UCSD-AML1 (cell line): ENCODE results near the gene PDGFRA.
"Not testable (repeated sequence)": the region's sequence is repeated elsewhere in the genome, so short reads cannot be mapped to it uniquely, and the experiment has no call there.

Source experiments
- DNase-seq: peaks from one replicate; lab custom pipeline; 2025; ENCODE audit not compliant: unreplicated experiment; lab: John Stamatoyannopoulos, UW

The PDGFRA gene

DNA sequence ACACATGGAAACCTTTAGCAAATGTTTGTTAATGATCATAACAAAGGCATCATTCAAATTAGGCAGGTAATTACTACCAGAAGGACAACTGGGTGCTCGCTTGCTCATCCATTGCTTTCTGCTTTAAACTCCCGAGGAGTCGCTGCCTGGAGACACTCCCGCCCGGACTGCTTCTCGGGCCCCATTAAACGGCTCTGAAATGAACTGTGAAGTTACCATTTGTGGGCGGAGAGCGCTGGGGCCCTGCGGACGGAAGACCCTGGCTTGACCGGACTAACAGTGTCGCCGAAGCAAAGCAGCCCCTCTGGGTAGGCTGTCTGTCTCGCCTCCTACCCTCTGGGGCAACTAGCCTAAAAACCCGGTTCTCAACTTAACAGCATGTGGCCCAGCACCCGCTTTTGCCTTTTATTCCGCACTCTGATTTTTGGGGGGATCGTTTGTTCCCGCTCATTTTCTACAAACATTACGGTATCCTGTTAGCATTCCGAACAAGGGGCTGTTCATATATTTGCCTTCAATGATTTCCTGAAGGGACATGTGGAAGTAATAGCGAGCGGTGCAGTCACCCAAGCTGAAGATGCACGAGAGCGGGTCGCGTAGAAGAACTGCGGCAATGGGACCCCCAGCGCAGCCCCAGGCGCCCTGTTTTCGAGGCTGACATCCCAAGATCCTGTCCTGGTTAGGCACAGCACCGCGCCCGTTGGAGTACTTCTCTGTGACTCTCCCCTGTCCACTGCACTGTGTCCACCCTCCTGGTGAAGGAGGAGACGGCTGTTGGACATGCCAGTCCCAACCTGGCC, 1.6 kb upstream of the PDGFRA start:
- DNase-seq, result no peak

DNA sequence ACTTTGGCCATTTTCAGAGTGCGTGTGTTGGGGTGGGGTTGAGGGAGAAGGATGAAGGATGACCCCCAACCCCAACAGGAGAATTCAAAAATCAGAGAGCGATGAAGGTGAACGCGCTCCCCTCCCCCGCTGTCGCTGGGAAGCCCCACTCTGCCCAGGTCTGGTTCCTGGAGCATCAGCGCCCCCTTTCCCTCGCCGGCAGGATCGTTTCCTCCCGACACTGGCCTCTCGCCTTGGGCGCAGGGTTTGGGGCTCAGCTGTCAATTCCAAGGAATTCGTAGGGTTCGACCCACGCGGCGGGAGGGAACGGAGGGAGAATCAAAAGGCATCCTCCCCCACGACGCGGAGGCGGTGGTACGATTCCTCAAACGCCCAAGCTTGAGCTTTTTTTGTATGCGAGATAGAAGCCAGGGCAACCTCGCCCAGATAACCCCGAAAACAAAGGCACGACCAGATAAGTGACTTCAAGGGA, 1.0 kb upstream of the PDGFRA start:
- peak; percentile 45 for DNase-seq

DNA sequence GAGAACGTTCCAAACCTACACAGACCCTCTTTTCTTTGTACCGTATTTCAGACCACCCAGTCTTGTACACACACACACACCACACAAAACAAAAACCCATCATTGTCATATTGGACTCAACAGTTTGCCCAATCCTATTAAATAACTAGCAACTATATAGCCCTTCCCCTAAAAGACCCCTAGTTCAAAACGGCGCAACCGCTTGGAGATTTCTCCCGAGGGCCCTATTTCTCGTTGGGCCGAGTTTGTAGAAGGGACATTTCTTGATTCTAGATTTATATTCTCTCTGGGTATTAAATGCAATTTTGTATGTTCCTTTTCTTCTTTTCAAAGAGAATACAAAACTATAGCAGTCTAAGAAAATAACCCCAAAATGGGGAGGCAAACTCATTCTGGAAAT, 547 bp upstream of the PDGFRA start:
- DNase-seq, result no peak

DNA sequence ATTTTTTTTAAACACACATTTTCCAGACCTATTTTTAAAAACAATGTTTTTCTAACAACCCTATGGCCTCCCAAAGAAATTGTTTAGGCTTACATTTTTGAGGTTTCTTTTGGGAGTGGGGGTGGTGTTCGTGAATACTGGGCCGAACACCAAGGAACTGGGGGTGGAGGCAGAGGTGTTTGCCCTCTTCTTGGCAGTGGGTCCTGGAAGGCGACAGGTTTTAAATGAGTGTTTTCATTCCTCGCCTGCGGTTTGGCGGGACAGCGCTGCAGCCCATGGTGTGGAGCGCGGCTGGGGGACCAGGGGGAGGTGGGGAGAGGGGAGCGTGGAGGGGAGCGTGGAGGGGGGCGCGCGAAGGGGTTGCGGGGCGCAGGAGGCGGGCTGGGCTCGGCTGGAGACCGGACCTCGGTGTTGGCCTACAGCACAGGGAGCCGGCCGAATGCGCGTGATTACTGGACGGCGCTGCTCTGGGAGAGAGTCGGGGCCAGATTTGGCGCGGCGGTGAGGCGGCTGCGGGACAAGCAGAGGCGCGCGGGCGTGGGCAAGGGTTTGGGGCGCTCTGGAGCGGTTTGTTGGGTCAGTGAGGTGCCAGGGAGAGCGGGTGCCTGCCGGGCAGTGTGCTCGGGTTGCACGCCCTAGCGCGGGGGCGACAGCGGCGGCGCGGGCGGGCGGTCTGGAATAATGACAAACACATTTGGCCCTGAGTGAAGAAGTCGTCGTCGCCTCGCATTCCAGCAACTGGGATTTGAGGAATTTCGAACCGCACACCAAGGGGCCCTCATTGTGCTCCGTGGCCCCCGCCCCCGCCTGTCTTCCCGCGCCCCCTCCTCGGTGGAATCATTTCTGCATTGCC, 764 bp downstream of the PDGFRA start:
- no peak for DNase-seq

DNA sequence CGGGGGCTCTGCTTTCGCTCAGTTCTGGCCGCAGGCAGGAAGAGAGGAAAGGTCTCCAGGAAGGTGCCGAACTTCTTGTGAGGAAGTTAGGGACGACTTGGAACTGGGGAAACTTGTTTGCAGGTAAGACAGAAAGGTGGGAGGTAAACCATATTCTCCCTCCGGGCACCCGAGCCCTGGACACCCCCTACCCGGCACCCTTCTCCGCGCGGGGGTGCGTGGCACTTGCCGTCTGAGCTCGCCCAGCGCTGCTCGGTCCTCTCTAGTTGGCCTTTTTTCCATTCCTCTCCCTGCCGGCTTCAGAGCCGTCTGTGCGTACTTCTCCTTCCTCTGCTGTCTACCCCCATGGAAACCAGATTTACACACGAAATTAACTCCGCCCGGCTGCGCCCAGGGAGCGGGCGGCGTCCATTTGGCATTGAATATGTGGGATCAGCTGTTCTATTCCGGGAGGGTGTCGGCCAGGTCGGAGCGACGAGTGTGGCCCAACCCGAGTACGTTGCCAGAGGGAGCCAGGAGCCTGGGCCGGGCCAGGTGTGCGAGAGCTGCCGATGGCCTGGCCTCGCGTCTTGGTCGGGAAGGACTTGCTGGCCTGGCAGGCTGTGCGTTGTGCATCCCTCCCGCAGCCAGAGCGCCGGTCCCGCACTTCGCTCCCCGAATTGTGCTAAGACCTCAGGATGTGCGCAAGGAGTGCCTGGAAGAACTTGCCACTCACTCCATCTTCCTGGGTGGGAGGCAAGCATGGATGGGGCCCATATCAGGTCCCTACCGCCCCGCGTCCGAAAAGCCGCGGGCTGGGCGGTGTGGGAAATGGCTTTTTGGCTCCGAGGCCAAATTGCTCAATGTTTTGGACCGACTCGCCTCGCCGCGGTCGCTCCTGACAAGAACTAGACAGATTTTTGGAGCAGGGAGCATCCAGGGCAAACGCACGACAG, 1.7 kb downstream of the PDGFRA start:
- no peak for DNase-seq

DNA sequence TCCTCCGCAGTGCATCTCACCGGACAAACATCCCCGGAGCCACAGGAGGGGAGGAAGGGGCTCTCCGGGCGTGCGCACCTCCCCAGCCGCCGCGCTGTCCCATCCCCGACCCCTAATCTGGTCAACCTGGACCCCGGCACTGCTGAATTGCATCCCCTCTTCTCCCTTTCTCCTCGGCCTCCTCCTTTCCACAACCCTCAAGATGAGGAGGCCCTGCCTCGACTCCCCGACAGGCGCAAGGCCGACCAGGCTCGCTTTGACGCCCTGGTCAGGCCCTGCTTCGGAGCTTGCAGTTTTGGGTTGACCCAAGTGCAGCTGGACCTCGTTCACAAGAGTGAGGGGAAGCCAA, 2.3 kb downstream of the PDGFRA start:
- DNase-seq, result no peak

DNA sequence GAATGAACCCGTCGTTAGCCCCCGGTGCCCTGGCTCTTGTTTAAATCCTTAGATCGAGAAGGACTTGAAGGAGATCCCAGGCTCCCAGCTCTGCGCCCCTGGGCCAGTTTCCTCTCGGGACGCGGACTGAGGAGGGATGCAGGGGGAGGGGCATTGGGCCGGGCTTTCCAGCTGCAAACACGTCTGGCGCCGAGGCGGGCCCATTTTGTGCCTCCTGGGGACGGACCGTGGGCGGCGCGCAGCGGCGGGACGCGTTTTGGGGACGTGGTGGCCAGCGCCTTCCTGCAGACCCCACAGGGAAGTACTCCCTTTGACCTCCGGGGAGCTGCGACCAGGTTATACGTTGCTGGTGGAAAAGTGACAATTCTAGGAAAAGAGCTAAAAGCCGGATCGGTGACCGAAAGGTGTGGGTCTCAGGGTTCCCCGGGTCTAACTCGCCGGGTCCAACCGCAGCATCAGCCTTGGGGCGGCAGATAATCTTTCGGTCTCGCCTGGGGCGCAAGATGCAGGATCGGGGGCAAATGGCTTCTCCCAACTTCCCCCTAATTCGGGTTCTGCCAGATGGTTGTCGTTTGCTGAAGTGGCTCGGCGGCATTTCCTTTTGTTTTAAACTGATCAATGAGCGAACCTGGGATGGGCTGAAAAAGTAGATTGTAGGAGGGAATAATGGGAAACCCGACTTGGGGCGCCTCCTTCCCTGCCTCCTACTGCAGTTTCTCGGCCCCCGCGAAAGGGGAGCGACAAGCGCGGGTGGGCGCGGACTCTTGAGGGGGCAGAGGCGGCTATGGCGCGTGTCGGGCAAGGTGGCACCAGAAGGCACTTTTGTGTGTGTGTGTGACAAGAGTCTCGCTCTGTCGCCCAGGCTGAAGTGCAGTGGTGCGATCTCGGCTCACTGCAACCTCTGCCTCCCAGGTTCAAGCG, 2.9 kb downstream of the PDGFRA start:
- DNase-seq, result no peak

DNA sequence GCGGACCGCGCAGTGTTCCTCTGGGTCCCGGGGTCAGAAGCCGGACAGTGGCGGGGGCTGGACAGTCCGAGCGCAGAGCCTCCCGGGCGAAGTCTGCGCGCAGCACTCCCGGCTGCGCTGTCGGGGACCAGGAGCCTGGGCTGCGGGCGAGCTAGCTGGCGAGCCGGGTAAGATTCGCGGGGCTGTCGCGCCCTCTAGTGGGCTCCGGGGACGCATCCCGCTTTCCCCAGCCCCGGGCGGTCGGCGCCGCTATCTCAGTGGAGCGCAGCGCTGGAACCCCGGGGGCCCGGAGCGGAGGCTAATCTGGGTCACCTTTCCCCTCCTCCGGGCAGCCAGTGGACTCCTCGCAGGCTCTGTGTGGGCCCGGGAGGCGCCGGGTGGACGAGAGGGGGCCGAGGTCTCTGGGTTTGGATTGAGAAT, 4.2 kb downstream of the PDGFRA start:
- peak; percentile 84 for DNase-seq

DNA sequence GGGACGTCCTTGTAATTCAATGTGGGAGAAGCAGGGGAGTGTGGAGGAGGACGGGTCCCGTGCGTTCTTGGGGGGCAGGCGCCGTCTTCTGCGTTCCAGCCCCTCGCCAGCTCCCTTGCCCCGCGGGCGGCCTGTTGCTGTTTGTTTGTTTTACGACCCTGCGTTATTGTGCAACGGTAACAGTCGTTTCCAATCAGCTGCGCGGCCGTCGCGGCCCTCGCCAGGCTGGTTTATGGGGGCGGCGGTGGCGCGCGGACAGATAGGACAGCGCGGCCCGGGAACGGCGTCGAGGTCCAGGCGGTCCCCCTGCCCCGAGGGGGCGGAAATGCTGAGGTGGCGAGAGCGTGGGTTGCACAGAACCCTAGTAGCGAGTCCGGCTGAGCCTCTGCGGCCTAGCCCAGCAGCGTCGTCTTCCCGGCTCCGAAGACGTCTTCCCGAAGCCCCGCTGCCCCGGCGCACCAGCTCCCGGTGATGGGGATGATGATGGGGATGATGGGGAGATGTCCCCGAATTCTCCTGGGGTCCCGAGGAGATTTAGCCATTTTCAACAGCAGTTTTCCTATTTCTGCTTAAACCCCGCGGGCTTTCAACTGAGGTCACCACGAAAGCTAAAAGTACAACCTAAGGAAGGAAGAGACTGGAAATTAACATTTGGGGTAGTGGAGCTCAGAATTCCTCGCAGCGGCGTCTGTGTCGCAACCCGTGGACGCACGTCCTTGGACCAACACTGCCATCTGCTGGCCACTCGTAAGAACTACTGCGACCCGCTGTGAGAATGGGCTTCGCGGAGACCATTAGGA, 4.8 kb downstream of the PDGFRA start:
- peak; percentile 69 for DNase-seq

DNA sequence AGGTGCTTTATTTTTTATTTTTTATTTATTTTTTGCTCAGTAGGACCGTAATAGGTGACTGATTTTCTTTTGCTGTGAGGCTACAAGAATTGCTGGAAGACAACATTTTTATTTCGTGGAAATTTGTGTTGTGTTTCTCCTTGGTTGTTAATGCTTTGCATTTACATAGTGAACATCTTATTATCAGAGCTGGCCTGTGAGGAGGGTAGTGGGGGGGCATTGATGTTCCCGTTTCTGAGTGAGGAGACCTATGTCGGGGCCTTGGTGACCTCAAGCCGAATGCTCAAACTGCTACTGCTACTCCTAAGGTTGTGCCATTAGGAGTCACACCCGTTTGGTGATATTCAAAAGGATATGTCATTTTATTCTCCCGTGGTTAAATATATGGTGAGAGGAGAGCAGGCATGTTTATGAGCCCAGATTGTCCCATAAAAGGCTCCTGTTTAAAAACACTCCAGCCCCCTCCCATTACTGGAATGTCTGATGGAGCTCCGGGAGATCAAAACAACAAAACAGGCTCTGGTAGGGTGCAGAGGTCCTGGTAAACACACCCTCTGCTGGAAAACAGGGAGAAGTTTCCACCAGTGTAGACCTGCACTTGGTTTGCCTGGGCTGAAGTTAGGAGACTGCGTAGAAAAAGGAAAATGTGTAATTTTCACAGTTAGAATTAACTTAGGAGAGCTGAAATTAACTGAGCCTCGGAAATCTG, 5.6 kb downstream of the PDGFRA start:
- no peak for DNase-seq

DNA sequence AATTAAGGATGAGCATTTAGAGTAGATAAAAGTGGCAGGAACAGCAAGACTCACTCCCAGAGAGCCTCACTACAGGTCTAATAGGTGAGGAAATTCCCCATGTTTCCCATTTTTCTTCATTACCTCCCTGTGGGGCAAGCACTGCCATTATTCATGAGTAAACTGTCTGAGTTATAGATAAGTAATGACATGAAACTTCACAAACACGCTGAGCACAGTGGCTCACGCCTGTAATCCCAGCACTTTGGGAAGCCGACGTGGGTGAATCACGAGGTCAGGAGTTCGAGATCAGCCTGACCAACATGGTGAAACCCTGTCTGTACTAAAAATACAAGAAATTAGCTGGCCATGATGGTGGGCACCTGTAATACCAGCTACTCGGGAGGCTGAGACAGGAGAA, 7.2 kb downstream of the PDGFRA start:
- not testable (repeated sequence) for DNase-seq

DNA sequence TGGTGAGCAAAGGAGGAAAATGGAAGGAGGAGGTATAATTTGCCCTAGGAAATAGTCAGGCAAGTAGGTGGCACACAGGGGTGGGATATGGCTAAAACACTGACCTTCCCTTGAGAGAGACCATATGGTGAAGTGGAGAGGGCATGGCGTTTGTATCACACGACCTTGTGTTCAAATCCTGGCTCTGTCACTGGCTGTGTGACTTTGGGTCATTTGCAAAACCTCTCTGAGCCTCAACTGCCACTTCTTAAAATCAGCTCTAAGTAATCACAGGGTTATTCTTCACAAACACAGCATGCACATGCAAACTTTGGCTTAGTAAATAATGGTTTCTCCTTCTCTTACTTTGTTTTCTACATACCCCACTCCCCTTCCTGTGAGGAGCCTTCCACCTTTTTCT, 8.7 kb downstream of the PDGFRA start:
- DNase-seq, result no peak

DNA sequence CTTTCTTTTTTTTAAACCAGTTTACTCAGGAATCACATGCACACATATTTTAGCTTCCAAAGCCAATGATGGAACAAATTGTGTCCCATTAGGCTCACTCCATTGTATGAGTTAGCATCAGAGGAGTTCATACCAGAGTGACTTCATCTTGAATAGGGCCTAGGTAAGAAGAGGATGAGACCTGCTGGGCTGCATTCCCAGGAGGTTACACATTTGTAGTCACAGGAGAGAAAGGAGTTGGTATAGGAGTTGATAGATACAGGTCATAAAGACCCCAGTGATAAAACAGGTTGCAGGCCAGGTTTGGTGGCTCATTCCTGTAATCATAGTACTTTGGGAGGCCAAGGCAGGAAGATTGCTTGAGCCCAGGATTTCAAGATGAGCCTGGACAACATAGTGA, 9.3 kb downstream of the PDGFRA start:
- DNase-seq, result no peak

DNA sequence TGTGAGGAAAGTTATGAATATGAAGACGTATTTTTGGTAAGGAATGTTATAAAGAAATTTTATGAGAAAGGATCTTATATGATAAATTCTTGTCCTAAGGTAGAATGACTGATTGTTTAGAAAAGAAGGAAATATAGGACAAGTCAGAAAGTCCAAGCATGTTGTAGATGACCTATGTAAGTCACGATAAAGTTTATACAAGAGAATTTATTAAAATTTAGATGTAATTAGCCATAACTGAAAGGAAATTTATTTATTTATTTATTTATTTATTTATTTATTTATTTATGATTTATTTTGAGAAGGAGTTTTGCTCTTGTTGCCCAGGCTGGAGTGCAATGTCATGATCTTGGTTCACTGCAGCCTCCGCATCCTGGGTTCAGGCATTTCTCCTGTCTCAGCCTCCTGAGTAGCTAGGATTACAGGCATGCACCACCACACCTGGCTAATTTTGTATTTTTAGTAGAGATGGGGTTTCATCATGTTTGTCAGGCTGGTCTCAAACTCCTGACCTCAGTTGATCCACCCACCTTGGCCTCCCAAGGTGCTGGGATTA, 12.3 kb downstream of the PDGFRA start:
- not testable (repeated sequence) for DNase-seq

DNA sequence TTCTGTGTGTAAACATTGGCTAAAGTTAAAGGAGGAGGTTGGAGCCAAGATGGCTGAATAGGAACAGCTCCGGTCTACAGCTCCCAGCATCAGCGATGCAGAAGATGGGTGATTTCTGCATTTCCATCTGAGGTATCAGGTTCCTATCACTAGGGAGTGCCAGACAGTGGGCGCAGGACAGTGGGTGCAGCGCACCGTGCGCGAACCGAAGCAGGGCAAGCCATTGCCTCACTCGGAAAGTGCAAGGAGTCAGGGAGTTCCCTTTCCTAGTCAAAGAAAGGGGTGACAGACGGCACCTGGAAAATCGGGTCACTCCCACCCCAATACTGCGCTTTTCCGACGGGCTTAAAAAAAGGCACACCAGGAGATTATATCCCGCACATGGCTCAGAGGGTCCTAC, 14.4 kb downstream of the PDGFRA start:
- not testable (repeated sequence) for DNase-seq

DNA sequence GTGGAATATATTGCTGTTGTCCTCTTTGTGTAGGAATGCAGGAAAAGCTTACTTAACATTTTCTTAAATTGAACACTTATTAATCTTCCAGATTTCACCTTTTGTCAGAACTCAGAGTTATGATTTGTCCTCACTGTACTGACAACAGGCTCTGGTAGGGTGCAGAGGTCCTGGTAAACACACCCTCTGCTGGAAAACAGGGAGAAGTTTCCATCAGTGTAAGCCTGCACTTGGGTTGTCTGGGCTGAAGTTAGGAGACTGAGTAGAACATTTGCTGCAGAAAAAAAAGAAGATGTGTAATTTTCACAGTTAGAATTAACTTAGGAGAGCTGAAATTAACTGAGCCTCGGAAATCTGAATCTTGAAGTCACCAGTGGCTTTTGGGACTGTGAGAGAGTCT, 23.2 kb downstream of the PDGFRA start:
- DNase-seq, result not testable (repeated sequence)

DNA sequence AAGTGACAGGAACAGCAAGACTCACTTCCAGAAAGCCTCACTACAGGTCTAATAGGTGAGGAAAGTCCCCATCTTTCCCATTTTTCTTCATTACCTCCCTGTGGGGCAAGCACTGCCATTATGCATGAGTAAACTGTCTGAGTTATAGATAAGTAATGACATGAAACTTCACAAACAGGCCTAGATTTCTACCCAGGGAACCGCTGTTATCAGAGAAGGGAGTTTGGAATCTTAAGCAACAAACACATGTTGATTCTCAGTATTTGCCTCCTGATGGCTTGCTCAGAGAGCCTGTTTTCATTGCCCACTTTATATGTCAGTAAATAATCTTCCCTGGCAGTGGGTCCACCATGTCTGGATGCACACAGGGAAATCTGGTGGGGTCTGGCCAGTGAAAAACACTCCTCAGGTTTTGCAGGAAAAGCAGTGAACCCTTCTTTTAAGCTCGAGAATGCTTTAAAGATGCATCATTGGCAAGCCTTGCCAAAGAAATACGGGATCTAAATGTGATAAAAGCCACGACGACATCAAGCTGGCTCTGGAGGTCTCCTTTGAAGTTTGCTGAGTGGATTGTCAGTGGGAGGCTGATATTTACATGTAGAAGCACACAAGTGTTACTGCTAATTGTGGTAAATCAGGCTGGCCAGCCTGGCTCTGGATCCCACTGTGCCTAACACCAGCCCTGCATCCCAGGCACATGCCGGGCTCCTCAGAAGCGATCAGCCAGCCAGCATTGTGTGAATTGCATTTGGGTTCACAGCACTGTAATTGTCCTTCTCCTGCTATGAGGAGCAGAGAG, 25.2 kb downstream of the PDGFRA start:
- DNase-seq, result no peak

DNA sequence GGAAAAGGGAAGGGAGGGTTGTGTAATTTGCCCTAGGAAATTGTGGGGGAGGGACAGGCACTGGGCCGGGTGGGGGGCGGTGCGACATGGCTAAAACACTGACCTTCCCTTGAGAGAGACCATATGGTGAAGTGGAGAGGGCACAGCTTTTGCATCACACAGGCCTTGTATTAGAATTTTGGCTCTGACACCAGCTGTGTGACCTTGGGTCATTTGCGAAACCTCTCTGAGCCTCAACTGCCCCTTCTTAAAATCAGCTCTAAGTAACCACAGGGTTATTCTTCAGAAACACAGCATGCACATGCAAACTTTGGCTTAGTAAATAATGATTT, 25.8 kb downstream of the PDGFRA start:
- no peak for DNase-seq
